Stromal cell of bone marrow (primary cell): Measurements from ENCODE around the gene ASCC1.
"Not testable (repeated sequence)": the region's sequence is repeated elsewhere in the genome, so short reads cannot be mapped to it uniquely, and the experiment has no call there.

Experiments
- DNase-seq: peaks from one replicate; pipeline ENCODE4 v3.0.0-alpha.2; 2012; ENCODE audit warnings: low read depth

Gene ASCC1

GRCh38 chr10:72215611-72216549, at the start of gene ASCC1, which contains the start of gene ANAPC16:
Gene ASCC1, minus strand, starts transcription at chr10:72216276. Its CDS starts 2,978 bp downstream, at chr10:72213298.
Gene ANAPC16, plus strand, starts transcription at chr10:72216012. Its CDS starts 7,903 bp downstream, at chr10:72223915.
- peak; percentile 82 for DNase-seq

GRCh38 chr10:72265508-72265907, 49.4 kb upstream of the ASCC1 start:
- DNase-seq: no peak

GRCh38 chr10:72264536-72264935, 48.5 kb upstream of the ASCC1 start:
- DNase-seq: no peak

GRCh38 chr10:72263613-72264241, 47.7 kb upstream of the ASCC1 start:
- DNase-seq: no peak

- DNase-seq: no peak
These were observed 45.8 kb upstream of the ASCC1 start for GRCh38 chr10:72261784-72262404.

GRCh38 chr10:72260976-72261783, 45.1 kb upstream of the ASCC1 start:
- DNase-seq: no peak

GRCh38 chr10:72260239-72260975, 44.3 kb upstream of the ASCC1 start:
- no peak for DNase-seq

- no peak for DNase-seq
These were observed 43.6 kb upstream of the ASCC1 start for GRCh38 chr10:72259491-72260238.

GRCh38 chr10:72258617-72259016, 42.5 kb upstream of the ASCC1 start:
- DNase-seq: no peak

GRCh38 chr10:72257051-72257892, 41.2 kb upstream of the ASCC1 start:
- no peak for DNase-seq

GRCh38 chr10:72255977-72256729, 40.1 kb upstream of the ASCC1 start:
- no peak for DNase-seq

GRCh38 chr10:72254813-72255568, 38.9 kb upstream of the ASCC1 start:
- no peak for DNase-seq

GRCh38 chr10:72253578-72253977, 37.5 kb upstream of the ASCC1 start:
- no peak for DNase-seq

GRCh38 chr10:72252972-72253371, 36.9 kb upstream of the ASCC1 start:
- no peak for DNase-seq

GRCh38 chr10:72251635-72252034, 35.6 kb upstream of the ASCC1 start:
- no peak for DNase-seq

GRCh38 chr10:72250666-72251065, 34.6 kb upstream of the ASCC1 start:
- peak; percentile 77 for DNase-seq

- not testable (repeated sequence) for DNase-seq
These were observed 33.2 kb upstream of the ASCC1 start for GRCh38 chr10:72249176-72249862.
